Spleen (tissue), 7 donors: ENCODE results near the gene TEX101.

Experiments used
- CTCF ChIP-seq, 11 experiments: fragments of 200-600 bp in 7 of 11; fragments of 450-650 bp in 4 of 11; sonication (generic) in 4 of 11; IDR thresholded peaks in 8 of 11; conservative IDR thresholded peaks in 3 of 11; 1 replicate in 7 of 11; 2 replicates in 4 of 11; pipeline versions ENCODE4 v1.4.0 to v1.8.0; 2016 to 2021; ENCODE audit warnings: antibody characterized with exemption in 11 of 11, inconsistent platforms in 4 of 11, mild to moderate bottlenecking in 1 of 11
- POLR2AphosphoS5 ChIP-seq, 3 donors: sonication (generic); formaldehyde crosslinking; IDR thresholded peaks; one replicate each; pipeline ENCODE4 v1.5.1; 2017; ENCODE audit warnings: antibody characterized with exemption in 3 of 3
- donor health status: DM: no; HTN: no; CAD: no; lungs with moderate emphysema.
- donor health status: DM: no; HTN: no; CAD: no.
- donor health status: DM: no; HTN: no; CAD: no.

- TF ChIP-seq CTCF (IDR thresholded peaks at IDR 0.05 in 8 of 11, conservative IDR thresholded peaks at IDR 0.05 in 3 of 11) (no peak), POLR2AphosphoS5 (IDR thresholded peaks at IDR 0.05) (no peak)
Measured at GRCh38 chr19:43406297-43406696, 8.4 kb upstream of the TEX101 start.
